22Rv1 (cell line): ENCODE data around the gene FYB1.

Experiments used
- H3K27ac ChIP-seq: fragments of 450-650 bp; 2 replicates; pipeline ENCODE4 v1.5.1; 2017
- ZFX ChIP-seq: fragments of 450-650 bp; IDR thresholded peaks from 2 replicates; pipeline ENCODE4 v1.6.1; 2017; ENCODE audit warnings: antibody characterized with exemption, borderline replicate concordance
- TF ChIP-seq, protein P1 (sequence below): fragments of 450-650 bp; IDR thresholded peaks from 2 replicates; pipeline ENCODE4 v1.5.1; 2017; ENCODE audit warnings: mild to moderate bottlenecking

FYB1 gene

GRCh38 chr5:39256477-39257235 lies 37.3 kb upstream of the FYB1 start:
- no peak overlapping the region for H3K27ac ChIP-seq
- no peak for TF ChIP-seq ZFX
- TF ChIP-seq, protein P1, sequence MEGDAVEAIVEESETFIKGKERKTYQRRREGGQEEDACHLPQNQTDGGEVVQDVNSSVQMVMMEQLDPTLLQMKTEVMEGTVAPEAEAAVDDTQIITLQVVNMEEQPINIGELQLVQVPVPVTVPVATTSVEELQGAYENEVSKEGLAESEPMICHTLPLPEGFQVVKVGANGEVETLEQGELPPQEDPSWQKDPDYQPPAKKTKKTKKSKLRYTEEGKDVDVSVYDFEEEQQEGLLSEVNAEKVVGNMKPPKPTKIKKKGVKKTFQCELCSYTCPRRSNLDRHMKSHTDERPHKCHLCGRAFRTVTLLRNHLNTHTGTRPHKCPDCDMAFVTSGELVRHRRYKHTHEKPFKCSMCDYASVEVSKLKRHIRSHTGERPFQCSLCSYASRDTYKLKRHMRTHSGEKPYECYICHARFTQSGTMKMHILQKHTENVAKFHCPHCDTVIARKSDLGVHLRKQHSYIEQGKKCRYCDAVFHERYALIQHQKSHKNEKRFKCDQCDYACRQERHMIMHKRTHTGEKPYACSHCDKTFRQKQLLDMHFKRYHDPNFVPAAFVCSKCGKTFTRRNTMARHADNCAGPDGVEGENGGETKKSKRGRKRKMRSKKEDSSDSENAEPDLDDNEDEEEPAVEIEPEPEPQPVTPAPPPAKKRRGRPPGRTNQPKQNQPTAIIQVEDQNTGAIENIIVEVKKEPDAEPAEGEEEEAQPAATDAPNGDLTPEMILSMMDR = no peak

- TF ChIP-seq, protein P1 = no peak
- TF ChIP-seq ZFX = no peak
- no peak overlapping the region for H3K27ac ChIP-seq
Measured at GRCh38 chr5:39255406-39255805, 36.0 kb upstream of the FYB1 start.

- H3K27ac ChIP-seq = no peak overlapping the region
- no peak for TF ChIP-seq ZFX
- TF ChIP-seq, protein P1 = no peak
Measured at GRCh38 chr5:39254671-39255070, 35.3 kb upstream of the FYB1 start.

DNA sequence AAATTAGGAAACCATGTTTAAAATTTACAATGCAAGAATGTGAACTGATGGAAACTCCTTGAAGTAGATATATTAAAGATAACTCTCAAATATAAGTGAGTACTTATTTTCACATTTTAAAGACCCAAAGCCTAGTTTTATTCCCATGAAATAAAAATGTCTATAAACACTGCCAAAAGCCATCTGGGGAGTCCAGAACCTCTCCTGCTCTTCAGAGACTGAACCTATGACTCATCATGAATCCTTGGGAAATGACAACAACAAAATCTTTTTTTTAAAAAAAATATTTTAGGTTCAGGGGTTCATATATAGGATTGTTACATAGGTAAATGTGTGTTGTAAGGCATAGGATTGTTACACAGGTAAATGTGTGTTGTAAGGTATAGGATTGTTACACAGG lies 33.8 kb upstream of the FYB1 start:
- TF ChIP-seq, protein P1 = no peak
- no peak overlapping the region for H3K27ac ChIP-seq

DNA sequence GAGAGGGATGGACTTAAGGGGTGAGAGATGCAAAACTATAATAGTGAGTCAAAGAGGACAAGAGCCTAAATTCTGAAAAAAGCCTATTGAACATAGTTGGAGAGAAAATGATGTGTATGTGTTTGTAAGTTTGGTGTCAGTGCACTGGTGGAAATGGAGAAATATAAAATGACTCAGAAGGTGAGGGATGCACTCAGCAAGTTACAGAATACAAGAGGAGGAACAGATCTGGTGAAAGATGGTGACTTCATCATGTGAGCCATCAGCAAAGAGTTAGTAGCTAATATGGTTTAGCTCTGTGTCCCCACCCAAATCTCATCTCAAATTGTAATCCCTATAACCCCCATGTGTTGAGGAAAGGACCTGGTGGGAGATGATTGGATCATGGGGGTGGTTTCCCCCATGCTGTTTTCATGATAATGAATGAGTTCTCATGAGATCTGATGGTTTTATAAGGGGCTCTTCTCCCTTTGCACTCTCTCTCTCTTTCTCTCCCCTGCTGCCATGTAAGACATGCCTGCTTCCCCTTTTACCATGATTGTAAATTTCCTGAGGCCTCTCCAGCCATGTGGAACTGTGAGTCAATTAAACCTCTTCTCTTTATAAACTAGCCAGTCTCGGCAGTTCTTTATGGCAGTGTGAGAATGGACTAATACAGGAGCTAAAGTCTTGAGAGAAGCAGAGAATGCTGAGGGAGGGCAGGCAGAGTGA lies 30.4 kb upstream of the FYB1 start:
- TF ChIP-seq, protein P1 = no peak
- no peak for TF ChIP-seq ZFX
- no peak overlapping the region for H3K27ac ChIP-seq

GRCh38 chr5:39249069-39249468 lies 29.7 kb upstream of the FYB1 start:
- TF ChIP-seq, protein P1 = no peak
- no peak for TF ChIP-seq ZFX
- no peak overlapping the region for H3K27ac ChIP-seq

- H3K27ac ChIP-seq = no peak overlapping the region
- TF ChIP-seq, protein P1 = no peak
- no peak for TF ChIP-seq ZFX
Measured at GRCh38 chr5:39240750-39241149, 21.4 kb upstream of the FYB1 start.
